ENCODE results near the gene NR1I2.

NR1I2 gene

GRCh38 chr3:119790369-119790768 is 8.5 kb downstream of the NR1I2 start:
- Histone ChIP-seq H3K27ac (ENCODE audit: insufficient read depth in 1 of 2, low read depth in 1 of 2, low read length in 2 of 2, poor library complexity in 1 of 2, severe bottlenecking in 2 of 2) (no peak overlapping the region), H3K27me3 (replicated peaks in 2 of 5; ENCODE audit: control insufficient read depth in 4 of 5, insufficient read depth in 5 of 5, low read length in 4 of 5) (peaks cover 0 to 2% (median 0%) of the 10 kb centered on the region in 5 experiments), H3K4me1 (ENCODE audit: control extremely low read depth in 1 of 4, control insufficient read depth in 4 of 4, insufficient read depth in 4 of 4, low read length in 3 of 4) (no peaks in the 10 kb centered on the region), H3K4me3 (ENCODE audit: control insufficient read depth in 1 of 7, extremely low read depth in 1 of 7, insufficient read depth in 4 of 7, low read depth in 2 of 7, low read length in 6 of 7) (no peak overlapping the region), H3K9me3 (ENCODE audit: control extremely low read depth in 1 of 5, control insufficient read depth in 4 of 5, insufficient read depth in 2 of 5, low read depth in 1 of 5, low read length in 4 of 5) (no peaks in the 10 kb centered on the region), H3K36me3 (ENCODE audit: control insufficient read depth in 4 of 4, insufficient read depth in 4 of 4, low read length in 3 of 4) (no peaks in the 10 kb centered on the region)
- no peak for DNase-seq
- 100% methylated on average over 1 of the region's 3 CpGs for WGBS (ENCODE audit: insufficient coverage)
- POLR2A ChIA-PET = no interaction called here
- CTCF ChIA-PET = no interaction called here

GRCh38 chr3:119792270-119792669 is 10.4 kb downstream of the NR1I2 start:
- ChIA-PET CTCF (no interaction called here), POLR2A (no interaction called here)
- Histone ChIP-seq H3K36me3 (ENCODE audit: control insufficient read depth in 4 of 4, insufficient read depth in 4 of 4, low read length in 3 of 4) (no peaks in the 10 kb centered on the region), H3K27me3 (replicated peaks in 2 of 5; ENCODE audit: control insufficient read depth in 4 of 5, insufficient read depth in 5 of 5, low read length in 4 of 5) (peaks cover 0 to 3% (median 0%) of the 10 kb centered on the region in 5 experiments), H3K4me3 (ENCODE audit: control insufficient read depth in 1 of 7, extremely low read depth in 1 of 7, insufficient read depth in 4 of 7, low read depth in 2 of 7, low read length in 6 of 7) (no peak overlapping the region), H3K4me1 (ENCODE audit: control extremely low read depth in 1 of 4, control insufficient read depth in 4 of 4, insufficient read depth in 4 of 4, low read length in 3 of 4) (no peaks in the 10 kb centered on the region), H3K27ac (ENCODE audit: insufficient read depth in 1 of 2, low read depth in 1 of 2, low read length in 2 of 2, poor library complexity in 1 of 2, severe bottlenecking in 2 of 2) (no peak overlapping the region), H3K9me3 (ENCODE audit: control extremely low read depth in 1 of 5, control insufficient read depth in 4 of 5, insufficient read depth in 2 of 5, low read depth in 1 of 5, low read length in 4 of 5) (no peaks in the 10 kb centered on the region)
- WGBS (ENCODE audit: insufficient coverage) = 96% methylated on average over 8 of the region's 8 CpGs
- no peak for DNase-seq

GRCh38 chr3:119794401-119794800 is 12.5 kb downstream of the NR1I2 start:
- Histone ChIP-seq H3K36me3 (ENCODE audit: control insufficient read depth in 4 of 4, insufficient read depth in 4 of 4, low read length in 3 of 4) (no peaks in the 10 kb centered on the region), H3K4me1 (ENCODE audit: control extremely low read depth in 1 of 4, control insufficient read depth in 4 of 4, insufficient read depth in 4 of 4, low read length in 3 of 4) (no peaks in the 10 kb centered on the region), H3K4me3 (ENCODE audit: control insufficient read depth in 1 of 7, extremely low read depth in 1 of 7, insufficient read depth in 4 of 7, low read depth in 2 of 7, low read length in 6 of 7) (no peak overlapping the region), H3K27ac (ENCODE audit: insufficient read depth in 1 of 2, low read depth in 1 of 2, low read length in 2 of 2, poor library complexity in 1 of 2, severe bottlenecking in 2 of 2) (no peak overlapping the region), H3K27me3 (replicated peaks in 2 of 5; ENCODE audit: control insufficient read depth in 4 of 5, insufficient read depth in 5 of 5, low read length in 4 of 5) (peaks cover 0 to 3% (median 0%) of the 10 kb centered on the region in 5 experiments), H3K9me3 (ENCODE audit: control extremely low read depth in 1 of 5, control insufficient read depth in 4 of 5, insufficient read depth in 2 of 5, low read depth in 1 of 5, low read length in 4 of 5) (no peaks in the 10 kb centered on the region)
- CTCF ChIA-PET = no interaction called here
- WGBS (ENCODE audit: insufficient coverage) = no CpG with 5 or more reads among the region's 2 CpGs
- POLR2A ChIA-PET = no interaction called here
- DNase-seq = no peak

GRCh38 chr3:119794971-119795612 is 13.2 kb downstream of the NR1I2 start:
- ChIA-PET CTCF (no interaction called here), POLR2A (no interaction called here)
- peak in 1 of 3 donors; percentile 21 for DNase-seq
- no peaks in the 10 kb centered on the region for H3K9me3 ChIP-seq (ENCODE audit: control extremely low read depth in 1 of 5, control insufficient read depth in 4 of 5, insufficient read depth in 2 of 5, low read depth in 1 of 5, low read length in 4 of 5)
- H3K27me3 ChIP-seq (replicated peaks in 2 of 5; ENCODE audit: control insufficient read depth in 4 of 5, insufficient read depth in 5 of 5, low read length in 4 of 5) = peaks cover 0 to 3% (median 0%) of the 10 kb centered on the region in 5 experiments
- no peak overlapping the region for H3K27ac ChIP-seq (ENCODE audit: insufficient read depth in 1 of 2, low read depth in 1 of 2, low read length in 2 of 2, poor library complexity in 1 of 2, severe bottlenecking in 2 of 2)
- H3K4me1 ChIP-seq (ENCODE audit: control extremely low read depth in 1 of 4, control insufficient read depth in 4 of 4, insufficient read depth in 4 of 4, low read length in 3 of 4) = no peaks in the 10 kb centered on the region
- H3K36me3 ChIP-seq (ENCODE audit: control insufficient read depth in 4 of 4, insufficient read depth in 4 of 4, low read length in 3 of 4) = no peaks in the 10 kb centered on the region
- WGBS (ENCODE audit: insufficient coverage) = 89% methylated on average over 4 of the region's 5 CpGs
- no peak overlapping the region for H3K4me3 ChIP-seq (ENCODE audit: control insufficient read depth in 1 of 7, extremely low read depth in 1 of 7, insufficient read depth in 4 of 7, low read depth in 2 of 7, low read length in 6 of 7)

- H3K36me3 ChIP-seq (ENCODE audit: control insufficient read depth in 4 of 4, insufficient read depth in 4 of 4, low read length in 3 of 4) = no peaks in the 10 kb centered on the region
- H3K4me1 ChIP-seq (ENCODE audit: control extremely low read depth in 1 of 4, control insufficient read depth in 4 of 4, insufficient read depth in 4 of 4, low read length in 3 of 4) = no peaks in the 10 kb centered on the region
- ChIA-PET POLR2A (no interaction called here), CTCF (no interaction called here)
- 95% methylated on average over 3 of the region's 3 CpGs for WGBS (ENCODE audit: insufficient coverage)
- H3K27ac ChIP-seq (ENCODE audit: insufficient read depth in 1 of 2, low read depth in 1 of 2, low read length in 2 of 2, poor library complexity in 1 of 2, severe bottlenecking in 2 of 2) = no peak overlapping the region
- peaks cover 0 to 3% (median 0%) of the 10 kb centered on the region in 5 experiments for H3K27me3 ChIP-seq (replicated peaks in 2 of 5; ENCODE audit: control insufficient read depth in 4 of 5, insufficient read depth in 5 of 5, low read length in 4 of 5)
- no peaks in the 10 kb centered on the region for H3K9me3 ChIP-seq (ENCODE audit: control extremely low read depth in 1 of 5, control insufficient read depth in 4 of 5, insufficient read depth in 2 of 5, low read depth in 1 of 5, low read length in 4 of 5)
- no peak overlapping the region for H3K4me3 ChIP-seq (ENCODE audit: control insufficient read depth in 1 of 7, extremely low read depth in 1 of 7, insufficient read depth in 4 of 7, low read depth in 2 of 7, low read length in 6 of 7)
- no peak for DNase-seq
These were observed 13.9 kb downstream of the NR1I2 start for GRCh38 chr3:119795849-119796248.

GRCh38 chr3:119796368-119796767 is 14.5 kb downstream of the NR1I2 start:
- H3K36me3 ChIP-seq (ENCODE audit: control insufficient read depth in 4 of 4, insufficient read depth in 4 of 4, low read length in 3 of 4) = no peaks in the 10 kb centered on the region
- 88% methylated on average over 2 of the region's 2 CpGs for WGBS (ENCODE audit: insufficient coverage)
- H3K27ac ChIP-seq (ENCODE audit: insufficient read depth in 1 of 2, low read depth in 1 of 2, low read length in 2 of 2, poor library complexity in 1 of 2, severe bottlenecking in 2 of 2) = no peak overlapping the region
- ChIA-PET POLR2A (no interaction called here), CTCF (interaction anchor here (0.6 kb wide), 1 partner anchor 22 kb away, joined by 3 read pairs; no protein-coding TSS in a partner anchor)
- peaks cover 0 to 3% (median 0%) of the 10 kb centered on the region in 5 experiments for H3K27me3 ChIP-seq (replicated peaks in 2 of 5; ENCODE audit: control insufficient read depth in 4 of 5, insufficient read depth in 5 of 5, low read length in 4 of 5)
- DNase-seq = no peak
- no peaks in the 10 kb centered on the region for H3K4me1 ChIP-seq (ENCODE audit: control extremely low read depth in 1 of 4, control insufficient read depth in 4 of 4, insufficient read depth in 4 of 4, low read length in 3 of 4)
- H3K4me3 ChIP-seq (ENCODE audit: control insufficient read depth in 1 of 7, extremely low read depth in 1 of 7, insufficient read depth in 4 of 7, low read depth in 2 of 7, low read length in 6 of 7) = no peak overlapping the region
- no peaks in the 10 kb centered on the region for H3K9me3 ChIP-seq (ENCODE audit: control extremely low read depth in 1 of 5, control insufficient read depth in 4 of 5, insufficient read depth in 2 of 5, low read depth in 1 of 5, low read length in 4 of 5)

GRCh38 chr3:119796785-119797184 is 14.9 kb downstream of the NR1I2 start:
- Histone ChIP-seq H3K4me1 (ENCODE audit: control extremely low read depth in 1 of 4, control insufficient read depth in 4 of 4, insufficient read depth in 4 of 4, low read length in 3 of 4) (no peaks in the 10 kb centered on the region), H3K27ac (ENCODE audit: insufficient read depth in 1 of 2, low read depth in 1 of 2, low read length in 2 of 2, poor library complexity in 1 of 2, severe bottlenecking in 2 of 2) (no peak overlapping the region), H3K4me3 (ENCODE audit: control insufficient read depth in 1 of 7, extremely low read depth in 1 of 7, insufficient read depth in 4 of 7, low read depth in 2 of 7, low read length in 6 of 7) (no peak overlapping the region), H3K9me3 (ENCODE audit: control extremely low read depth in 1 of 5, control insufficient read depth in 4 of 5, insufficient read depth in 2 of 5, low read depth in 1 of 5, low read length in 4 of 5) (no peaks in the 10 kb centered on the region), H3K36me3 (ENCODE audit: control insufficient read depth in 4 of 4, insufficient read depth in 4 of 4, low read length in 3 of 4) (no peaks in the 10 kb centered on the region), H3K27me3 (replicated peaks in 2 of 5; ENCODE audit: control insufficient read depth in 4 of 5, insufficient read depth in 5 of 5, low read length in 4 of 5) (peaks cover 0 to 3% (median 0%) of the 10 kb centered on the region in 5 experiments)
- CTCF ChIA-PET = interaction anchor here (0.6 kb wide), 1 partner anchor 23 kb away, joined by 3 read pairs; no protein-coding TSS in a partner anchor
- POLR2A ChIA-PET = no interaction called here
- no peak for DNase-seq
- WGBS (ENCODE audit: insufficient coverage) = no CpG with 5 or more reads among the region's 2 CpGs

All from common myeloid progenitor, CD34-positive (primary cell).